SU-DHL-6 (cell line): ENCODE measurements around the gene ADARB2.

ENCODE experiments used
- EZH2phosphoT487 ChIP-seq: fragments of 200-600 bp; sonication (generic), shearing (Covaris generic); conservative IDR thresholded peaks from 2 replicates; pipeline ENCODE4 v1.6.1; 2018; ENCODE audit warnings: mild to moderate bottlenecking, antibody characterized with exemption, low read length, moderate library complexity, mixed read lengths
- TF ChIP-seq, protein P1 (sequence below): fragments of 200-600 bp; sonication (generic); IDR thresholded peaks from one replicate; pipeline ENCODE4 v1.5.1; 2017; ENCODE audit warnings: antibody characterized with exemption, mild to moderate bottlenecking, low read length, moderate library complexity; ENCODE audit not compliant: insufficient read depth, poor library complexity, severe bottlenecking

DNA sequence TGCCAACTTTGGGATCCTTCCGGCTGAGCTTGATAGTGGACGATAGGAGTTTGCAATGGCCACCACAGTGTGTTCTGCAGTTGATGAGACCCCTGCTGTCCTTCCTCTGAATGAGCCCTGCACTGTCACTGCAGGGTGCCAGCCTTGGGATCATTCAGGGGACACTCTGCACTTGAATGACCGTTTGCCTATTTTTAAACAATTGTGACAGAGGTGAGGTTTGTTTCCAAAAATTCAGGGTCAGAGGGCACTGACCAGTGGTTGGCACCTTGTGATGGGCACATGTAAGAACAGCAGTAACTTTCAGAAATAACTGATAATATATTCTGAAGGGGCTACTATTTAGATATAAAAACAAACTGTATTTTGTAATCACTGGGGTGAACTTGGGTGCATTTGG lies 48.5 kb upstream of the ADARB2 start:
- TF ChIP-seq, protein P1, sequence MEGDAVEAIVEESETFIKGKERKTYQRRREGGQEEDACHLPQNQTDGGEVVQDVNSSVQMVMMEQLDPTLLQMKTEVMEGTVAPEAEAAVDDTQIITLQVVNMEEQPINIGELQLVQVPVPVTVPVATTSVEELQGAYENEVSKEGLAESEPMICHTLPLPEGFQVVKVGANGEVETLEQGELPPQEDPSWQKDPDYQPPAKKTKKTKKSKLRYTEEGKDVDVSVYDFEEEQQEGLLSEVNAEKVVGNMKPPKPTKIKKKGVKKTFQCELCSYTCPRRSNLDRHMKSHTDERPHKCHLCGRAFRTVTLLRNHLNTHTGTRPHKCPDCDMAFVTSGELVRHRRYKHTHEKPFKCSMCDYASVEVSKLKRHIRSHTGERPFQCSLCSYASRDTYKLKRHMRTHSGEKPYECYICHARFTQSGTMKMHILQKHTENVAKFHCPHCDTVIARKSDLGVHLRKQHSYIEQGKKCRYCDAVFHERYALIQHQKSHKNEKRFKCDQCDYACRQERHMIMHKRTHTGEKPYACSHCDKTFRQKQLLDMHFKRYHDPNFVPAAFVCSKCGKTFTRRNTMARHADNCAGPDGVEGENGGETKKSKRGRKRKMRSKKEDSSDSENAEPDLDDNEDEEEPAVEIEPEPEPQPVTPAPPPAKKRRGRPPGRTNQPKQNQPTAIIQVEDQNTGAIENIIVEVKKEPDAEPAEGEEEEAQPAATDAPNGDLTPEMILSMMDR, result no peak
- no peak for TF ChIP-seq EZH2phosphoT487
